ENCODE data around the gene MUC6.

The MUC6 gene

DNA sequence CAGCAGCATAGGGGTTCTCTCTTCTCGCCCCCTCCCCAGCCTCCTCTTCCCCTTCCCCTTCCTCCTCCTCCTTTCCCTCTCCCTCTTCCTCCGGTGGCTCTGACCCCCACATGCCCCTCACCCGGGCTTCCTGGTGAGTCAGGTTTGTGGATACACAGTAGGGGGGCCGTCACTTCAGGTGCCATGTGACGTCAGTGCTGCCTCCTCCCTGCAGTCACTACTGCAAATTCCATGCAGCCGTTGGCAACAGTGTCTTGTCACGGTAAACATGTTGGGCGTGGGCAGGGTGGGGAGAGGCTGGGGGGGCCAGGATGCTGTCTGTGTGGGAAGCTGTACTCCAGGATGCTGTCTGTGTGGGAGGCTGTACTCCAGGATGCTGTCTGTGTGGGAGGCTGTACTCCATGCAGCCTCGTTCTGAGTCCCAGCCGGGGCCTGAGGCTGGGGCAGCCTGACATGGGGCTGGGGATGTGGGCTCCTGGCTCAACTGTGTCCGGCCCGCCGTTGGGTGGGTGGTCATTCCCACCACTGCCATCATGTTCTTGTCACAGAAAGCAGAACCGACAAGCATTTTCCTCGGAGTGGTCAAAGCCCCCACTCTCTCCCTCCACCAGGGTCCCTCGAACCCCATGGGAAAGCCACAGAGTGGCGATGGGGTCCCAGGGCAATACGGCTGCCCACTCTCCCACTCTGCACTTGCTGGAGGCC is 35.8 kb upstream of the MUC6 start:
- no peak for DNase-seq (ENCODE audit: low read depth in 2 of 2)

DNA sequence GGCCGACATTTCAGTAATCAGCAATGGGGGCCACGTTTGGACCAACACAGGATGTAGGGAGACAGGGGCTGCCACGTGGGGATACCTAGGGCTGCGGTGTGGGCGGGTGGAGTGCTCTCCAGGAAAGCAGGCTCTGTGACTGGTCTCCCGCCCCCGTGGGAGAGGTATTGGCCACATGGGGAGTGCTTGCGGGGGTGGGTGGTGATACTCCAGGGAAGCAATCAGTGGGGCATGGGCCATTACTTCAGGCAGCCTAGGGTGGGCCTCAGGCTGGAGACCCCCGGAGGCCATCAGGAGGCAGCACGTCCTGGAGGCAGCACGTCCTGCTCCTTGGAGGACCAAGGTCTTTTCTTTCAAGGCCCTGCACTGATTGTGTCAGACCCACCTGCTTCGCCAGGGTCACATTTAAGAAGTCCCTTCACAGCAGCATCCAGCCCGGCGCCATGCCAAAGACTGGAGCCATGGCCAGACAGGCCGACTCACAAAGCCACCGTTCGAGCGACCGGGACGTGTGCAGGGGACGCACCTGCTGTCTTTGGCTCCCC is 35.1 kb upstream of the MUC6 start:
- DNase-seq (ENCODE audit: low read depth in 2 of 2) = no peak

DNA sequence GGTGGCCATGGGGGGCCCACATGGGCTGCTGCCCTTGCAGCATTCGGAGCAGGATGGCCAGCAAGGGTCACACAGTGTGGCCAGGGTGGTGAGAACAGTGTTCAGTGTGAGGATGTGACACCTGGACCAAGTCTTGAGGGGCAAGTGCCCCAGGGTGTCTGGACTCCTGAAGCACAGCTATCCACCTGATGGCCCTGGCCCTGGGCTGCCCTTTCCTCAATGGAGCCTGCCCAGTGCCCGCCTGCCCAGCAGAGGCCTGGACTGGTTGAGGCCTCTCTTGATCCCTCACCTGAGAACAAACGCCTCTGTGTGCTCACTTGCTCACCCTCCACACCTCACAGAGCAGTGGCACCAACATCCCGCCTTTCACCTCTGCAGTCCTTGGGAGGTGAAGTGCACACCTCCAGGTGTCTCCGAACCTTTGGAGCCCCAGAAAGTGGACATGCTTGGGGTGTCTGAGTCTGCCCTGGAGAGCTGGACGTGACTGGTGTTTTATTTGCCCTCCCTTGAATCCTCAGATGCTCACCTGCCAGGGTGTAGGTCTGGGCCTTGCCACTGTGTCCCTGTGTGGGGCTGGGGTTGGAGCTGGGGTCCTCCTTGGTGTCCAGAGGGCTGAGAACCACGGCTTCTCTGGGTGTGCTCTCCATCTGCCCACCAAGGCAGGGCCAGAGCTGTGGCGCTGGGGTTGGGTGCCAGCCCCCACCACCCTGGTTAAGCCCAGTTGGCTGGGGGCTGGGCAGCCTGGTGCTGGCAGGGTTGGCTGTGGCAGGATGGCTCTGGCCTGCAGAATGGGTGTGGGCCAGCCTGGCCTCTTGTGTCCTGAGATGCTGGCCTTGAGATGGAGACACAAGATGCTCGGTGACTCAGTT is 34.3 kb upstream of the MUC6 start:
- no peak for DNase-seq (ENCODE audit: low read depth in 2 of 2)

DNA sequence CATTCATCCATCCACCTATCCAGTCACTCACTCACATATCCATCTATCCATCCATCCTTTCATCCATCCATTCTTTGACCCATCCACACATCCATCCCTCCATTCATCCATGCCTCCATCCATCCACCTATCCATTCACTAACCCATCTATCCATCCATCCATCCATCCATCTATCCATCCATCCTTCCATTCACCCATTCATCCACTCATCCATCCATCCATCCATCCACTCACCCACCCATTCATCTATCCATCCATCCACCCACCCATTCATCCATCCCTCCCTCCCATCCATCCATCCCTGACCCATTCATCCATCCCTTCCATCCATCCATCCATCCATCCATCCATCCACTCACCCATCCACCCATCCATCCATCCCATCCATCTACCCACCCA is 33.2 kb upstream of the MUC6 start:
- DNase-seq (ENCODE audit: low read depth in 2 of 2) = no peak

DNA sequence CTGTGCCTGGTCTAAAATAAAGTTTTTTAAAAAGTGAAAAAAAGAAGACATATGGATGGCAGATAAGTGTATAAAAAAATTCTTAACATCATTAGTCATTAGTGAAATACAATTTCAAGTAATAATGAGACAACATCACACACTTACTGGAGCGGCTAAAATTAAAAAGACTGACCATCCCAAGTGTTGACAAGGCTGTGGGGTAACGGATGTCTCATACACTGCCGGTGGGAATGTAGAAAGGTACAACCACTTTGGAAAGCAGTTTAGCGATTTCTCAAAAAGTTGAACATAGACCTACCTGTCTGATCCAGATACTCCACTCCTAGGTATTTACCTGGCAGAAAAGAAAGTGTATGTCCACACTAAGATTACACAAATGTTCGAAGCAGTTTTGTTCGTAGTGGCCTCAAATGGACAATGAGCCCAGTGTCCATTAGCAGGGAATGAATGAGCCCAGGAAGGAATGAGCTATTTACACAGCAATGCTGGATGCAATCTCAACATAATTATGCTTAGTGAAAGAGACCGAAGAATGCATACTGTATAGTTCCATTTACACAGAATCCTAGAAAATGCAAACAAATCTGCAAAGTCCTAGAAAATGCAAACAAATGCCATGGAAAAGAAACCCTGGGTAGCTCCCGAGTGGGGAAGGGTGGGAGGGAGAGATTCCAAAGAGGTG is 31.4 kb upstream of the MUC6 start:
- DNase-seq (ENCODE audit: low read depth in 2 of 2) = no peak

DNA sequence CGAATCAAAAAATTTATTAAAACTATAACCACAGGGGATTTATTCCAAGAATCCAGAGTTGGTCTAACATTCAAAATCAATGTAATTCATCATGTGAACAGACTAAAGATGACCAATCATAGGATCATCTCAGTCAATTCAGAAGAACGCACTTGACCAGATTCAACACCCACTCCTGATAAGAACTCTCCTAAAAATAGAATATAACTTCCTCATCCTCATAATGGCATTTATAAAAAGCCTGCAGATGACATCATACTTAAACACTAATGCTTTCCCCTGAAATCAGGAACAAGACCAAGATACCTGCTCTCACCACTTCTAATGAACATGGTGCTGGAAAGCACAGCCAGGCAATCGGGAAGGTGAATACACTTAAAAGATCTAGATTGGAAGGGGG is 27.6 kb upstream of the MUC6 start:
- DNase-seq (ENCODE audit: low read depth in 2 of 2) = no peak

DNA sequence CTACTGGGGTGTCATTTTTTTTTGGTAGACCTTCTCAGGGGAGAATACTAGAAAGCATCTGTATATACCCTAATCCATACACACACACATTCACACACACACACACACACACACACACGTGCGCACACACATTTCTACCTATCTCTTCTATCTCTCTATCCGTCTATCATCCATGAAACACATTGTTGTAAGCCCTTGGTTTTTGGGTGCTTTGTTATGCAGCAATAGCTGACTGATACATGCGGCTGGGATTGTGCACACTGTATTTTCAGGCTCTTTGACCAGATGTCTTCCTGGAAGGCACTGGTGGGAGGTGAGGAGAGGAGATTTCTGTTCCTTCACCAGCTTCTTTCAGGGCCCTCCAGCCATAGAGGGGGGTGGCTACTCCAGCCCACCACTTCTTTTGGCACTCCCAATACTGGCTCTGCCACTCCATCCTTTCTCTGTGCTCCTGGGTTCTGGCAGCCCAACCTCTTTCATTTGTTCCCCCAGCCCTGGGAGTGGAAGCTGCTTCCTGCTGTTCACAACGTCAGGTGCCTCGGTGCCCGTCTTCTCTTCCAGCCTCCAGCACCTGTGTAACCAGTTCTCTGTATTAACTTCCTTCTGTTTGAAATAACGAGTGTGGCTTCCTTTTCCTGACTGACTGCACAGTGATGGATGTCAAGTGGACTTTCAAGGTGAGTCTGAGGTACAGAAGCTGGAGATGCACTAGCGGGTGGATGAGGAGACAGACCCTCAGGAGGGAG is 25.7 kb upstream of the MUC6 start:
- DNase-seq (ENCODE audit: low read depth in 2 of 2) = no peak

DNA sequence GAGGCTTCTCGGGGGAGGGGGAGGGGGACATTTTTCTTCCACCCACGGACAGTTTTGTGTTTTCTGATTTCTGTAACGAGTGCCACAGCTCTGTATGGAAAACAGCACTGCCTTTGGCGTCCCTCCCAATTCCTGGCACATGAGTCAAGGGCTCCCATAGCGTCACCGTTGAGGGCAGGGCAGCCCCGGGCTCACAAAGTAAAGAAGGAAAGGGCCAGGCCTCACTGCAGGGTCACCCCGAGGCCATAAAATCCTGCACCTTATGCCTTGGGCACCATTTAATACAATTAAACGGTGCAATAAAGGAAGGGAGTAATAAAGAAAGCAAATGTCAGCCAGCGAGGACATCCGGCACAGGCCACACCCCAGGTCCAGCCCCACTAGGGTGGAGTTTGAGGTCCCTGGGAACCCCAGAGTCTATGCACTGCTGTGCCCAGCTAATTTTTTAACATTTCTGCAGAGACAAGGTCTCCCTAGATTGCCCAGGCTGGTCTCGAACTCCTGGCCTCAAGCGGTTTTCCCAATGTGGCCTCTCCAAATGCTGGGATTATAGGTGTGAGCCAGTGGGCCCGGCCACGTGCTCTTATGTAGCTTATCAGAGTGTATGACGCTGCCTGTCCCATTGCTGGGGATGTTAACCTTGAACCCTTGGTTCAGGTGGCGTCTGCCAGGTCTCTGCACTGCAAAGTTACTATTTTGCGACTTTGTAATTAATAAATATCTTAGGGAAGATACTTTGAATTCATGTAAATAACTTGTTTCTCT is 24.5 kb upstream of the MUC6 start:
- no peak for DNase-seq (ENCODE audit: low read depth in 2 of 2)

DNA sequence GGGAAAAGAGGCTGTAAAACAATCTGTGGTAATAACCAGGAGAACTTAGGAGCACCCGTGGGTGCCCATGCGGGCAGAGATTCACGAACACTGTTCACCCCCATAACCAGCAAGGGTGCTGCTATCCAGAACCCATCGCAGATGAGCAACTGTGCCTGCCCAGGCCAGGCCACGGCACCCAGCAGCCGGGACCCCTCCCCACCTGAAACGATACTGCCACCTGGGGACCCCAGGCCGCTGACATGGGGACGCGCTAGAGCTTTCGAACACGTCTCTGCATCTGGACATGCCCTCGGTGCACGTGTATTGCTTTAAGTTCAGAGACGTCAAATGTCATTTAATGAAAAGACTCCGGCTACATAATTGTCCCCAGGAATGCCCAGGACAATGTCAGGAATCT is 23.9 kb upstream of the MUC6 start:
- DNase-seq (ENCODE audit: low read depth in 2 of 2) = no peak

DNA sequence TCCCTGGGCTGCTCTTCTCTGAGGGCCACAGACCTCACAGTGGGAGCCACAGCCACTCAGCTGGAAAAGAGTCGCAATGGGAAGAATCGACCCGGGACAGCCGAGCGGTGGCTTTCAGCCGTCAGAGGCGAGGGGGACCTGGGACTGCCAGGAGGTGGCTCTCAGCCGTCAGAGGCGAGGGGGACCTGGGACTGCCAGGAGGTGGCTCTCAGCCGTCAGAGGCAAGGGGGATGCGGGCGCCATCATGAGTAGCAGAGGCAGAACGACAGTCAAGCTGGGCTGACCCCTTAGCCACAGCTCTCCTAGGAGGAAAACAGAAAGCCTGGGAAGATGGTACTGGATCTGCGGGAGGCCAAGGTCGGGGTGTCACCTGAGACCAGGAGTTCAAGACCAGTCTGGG is 23.2 kb upstream of the MUC6 start:
- DNase-seq (ENCODE audit: low read depth in 2 of 2) = no peak

DNA sequence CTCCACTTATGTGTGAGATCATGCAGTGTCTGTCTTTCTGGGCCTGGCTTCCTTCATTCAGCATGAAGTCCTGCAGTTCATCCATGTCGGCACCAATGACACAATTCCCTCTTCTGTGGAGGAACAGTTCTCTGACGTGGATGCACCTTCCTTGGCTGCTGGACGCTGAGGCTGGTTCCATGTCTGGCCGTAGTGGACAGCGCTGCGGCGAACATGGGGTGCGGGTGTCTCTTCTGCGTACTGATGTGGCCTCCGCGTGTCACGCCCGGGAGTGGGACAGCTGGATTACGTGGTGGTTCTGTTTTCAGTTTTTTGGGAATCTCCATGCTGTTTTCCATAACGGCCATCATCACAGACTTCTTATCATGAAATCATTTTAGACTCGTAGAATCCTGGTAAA is 21.3 kb upstream of the MUC6 start:
- no peak for DNase-seq (ENCODE audit: low read depth in 2 of 2)

DNA sequence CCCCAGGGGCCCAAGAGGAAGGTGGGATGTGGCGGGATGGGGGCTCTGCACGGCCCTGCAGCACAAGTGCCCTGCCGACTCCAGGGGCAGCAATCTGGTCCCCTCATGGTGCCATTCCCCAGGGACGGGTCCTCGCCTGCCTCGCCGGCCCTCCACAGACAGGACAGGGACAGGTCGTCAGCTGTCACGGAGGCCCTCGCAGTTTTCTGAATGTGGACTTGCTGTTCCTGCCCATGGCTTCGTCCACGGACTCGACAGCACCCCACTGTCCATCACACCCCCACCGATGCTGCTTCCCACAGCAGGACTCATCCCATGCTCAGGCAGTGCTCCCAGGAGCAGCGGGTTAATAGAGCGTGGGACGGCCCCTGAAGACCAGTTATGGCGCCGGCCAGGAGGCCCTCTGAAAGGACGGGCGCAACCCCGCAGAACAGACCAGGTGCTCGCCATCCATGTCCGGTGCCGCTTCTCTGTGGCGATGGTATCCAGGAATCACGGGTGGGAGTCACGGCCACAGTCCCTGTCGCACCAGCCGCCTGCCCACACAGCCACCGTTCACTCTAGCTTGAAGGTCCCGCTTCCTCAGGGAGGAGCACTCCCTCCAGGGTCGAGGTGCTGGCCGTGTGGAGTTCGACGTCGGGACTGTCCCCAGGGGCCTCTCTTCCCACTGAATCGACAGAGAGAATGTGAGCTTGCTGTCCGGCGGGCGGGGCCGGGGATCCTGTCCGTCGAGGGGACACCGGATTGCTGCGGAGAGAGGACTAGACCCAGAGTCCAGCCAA is 19.7 kb upstream of the MUC6 start:
- no peak for DNase-seq (ENCODE audit: low read depth in 2 of 2)

DNA sequence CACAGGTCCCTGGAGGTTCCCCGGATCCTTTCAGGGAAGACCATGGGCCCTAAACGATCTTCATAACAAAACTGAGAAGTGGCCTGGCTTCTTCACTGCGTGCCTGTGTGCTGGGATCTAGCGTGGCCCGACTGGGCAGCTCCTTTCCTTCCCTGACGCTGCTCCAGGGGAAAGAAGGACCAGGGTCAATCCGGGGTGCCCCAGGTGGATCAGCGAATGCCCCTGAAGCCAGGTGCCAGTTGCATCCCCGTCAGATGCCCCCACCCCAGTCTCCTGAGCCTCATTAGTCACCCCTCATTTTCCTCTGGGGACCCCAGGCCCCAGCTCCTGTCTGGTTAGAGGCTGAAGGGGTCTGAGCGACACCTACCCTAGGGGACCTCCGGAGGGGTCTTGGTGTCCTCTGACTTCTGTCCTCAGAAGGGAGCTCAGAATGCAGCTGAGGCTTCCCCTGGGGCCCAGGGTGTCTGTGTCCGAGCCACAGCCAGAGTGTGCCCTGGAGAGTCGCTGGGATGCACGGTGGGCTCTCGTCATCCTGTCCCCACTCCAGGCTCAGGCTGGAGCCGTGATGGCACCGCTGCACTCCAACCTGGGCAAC is 18.7 kb upstream of the MUC6 start:
- DNase-seq (ENCODE audit: low read depth in 2 of 2) = no peak

DNA sequence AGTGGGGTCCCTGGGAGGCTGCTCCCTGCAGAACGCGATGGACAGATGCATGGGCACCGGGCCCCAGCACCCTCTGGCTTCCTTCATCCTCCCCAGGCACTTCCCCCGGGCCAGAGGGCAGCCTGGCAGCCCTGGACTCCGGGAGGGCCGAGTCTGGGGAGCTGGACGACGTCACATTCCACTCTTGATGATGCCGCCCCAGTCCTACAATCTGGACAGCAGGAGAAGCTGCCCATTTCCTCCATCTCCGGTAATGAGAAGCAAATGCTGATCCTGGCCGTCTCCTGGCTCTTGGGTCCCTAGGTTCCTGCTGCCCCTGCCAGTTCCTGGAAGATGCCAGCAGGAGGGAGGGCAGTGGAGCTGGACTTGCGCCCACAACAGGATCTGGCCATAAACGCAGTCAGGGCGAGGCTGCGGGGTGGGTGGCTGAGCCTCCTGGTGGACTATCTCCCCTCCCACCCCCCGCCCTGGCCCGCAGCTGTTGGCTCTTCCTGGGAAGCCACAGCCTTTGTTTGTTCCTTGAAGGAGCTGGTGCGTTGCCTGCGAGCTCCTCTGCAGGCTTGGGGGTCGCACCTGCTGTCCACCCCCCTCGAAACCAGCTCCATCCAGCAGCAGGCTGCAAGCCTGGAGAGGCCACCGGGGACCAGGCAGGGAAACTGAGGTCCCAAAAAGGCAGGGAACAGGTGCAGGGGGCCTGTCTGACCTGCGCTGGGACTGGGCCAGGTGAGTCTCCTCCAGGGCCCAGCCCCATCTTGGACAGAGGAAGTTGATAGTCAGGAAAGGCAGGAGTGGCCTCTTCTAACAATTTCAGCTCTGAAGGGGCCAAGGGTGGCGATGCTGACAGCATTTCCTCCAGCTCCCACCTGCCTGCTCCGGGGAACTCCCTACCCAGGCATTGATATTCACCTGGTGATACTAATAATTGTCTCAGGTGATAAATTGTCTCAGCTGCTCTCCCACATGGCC is 17.9 kb upstream of the MUC6 start:
- no peak for DNase-seq (ENCODE audit: low read depth in 2 of 2)

DNA sequence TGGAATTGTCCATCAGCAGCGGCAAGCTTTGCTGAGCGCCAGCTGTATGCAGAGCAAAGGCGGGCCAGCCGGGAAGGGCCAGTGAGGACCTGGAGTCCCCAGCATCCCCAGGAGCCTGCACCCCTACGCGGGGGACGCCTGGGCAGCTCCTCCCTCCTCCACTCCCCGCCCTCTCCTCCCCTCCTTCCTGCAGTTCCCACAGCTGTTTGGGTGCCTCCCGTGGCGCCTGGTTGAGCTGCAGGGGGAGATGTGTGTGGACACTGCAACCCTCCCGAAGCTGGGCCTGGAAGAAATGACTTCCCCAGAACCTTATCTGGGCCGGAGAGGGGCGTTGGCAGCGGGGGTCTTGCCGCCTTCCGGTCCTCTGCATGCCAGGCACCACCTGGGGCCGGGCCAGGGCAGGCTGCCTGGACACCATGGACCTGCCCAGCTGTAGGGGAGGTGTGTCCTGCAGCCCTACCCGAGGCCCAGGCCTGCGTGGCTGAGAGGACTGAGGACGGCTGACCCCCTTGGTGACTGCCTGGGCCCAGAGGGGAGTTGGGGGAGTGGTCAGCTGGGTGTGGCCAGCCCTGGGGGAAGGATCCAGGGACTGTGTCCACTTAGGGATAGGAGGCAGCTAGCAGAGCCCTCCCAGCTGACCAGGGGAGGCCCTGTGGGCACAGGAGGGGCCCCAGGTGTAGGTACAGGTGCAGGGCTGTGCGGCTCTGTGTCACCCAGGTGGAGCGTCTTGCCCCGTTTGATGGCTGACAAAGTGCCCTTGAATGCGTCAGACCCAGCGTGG is 16.8 kb upstream of the MUC6 start:
- DNase-seq (ENCODE audit: low read depth in 2 of 2) = no peak

DNA sequence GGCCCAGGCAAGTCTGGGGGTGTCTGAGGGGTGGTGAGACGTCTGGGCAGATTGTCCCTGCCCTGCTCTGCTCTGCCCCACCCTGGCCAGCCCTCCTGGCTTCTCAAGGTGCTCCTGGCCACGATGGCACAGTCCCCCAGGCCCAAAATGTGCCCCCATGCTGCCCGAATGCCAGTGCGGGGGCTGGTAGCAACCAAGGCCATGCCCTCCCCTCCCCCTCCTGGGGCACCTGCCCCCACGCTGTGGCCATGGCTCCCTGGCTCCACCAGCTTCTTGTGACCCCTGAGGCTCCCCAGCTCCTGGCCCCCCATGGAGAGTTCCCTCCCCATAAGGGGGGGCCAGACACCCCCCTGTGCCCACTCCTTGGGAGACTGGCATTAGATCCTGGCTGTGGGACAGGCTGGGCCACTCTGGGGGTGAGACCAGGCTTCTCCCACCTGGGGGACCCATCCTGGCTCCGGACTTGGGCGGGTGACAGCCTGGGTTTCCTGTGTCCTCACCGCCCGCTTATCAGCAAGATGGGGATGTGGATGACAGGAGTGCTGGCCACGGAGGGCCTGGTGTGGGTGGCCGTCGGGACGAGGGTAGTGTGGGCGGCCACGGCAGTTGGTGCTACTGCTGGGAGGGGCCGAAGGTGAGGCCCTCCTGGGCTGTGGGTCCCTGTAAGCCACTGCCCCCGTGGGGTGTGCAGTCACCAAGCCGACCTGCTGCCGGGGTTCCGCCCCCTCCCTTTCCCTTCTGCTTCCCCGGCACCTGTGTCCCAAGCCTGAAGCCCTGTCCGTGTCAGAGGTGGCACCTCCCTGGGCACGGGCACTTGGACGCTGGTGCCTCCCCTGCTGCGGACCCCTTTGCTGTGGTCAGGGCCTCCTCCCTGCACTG is 15.9 kb upstream of the MUC6 start:
- no peak for DNase-seq (ENCODE audit: low read depth in 2 of 2)
